ENCODE data around the gene PAPPA2.

The PAPPA2 gene

DNA sequence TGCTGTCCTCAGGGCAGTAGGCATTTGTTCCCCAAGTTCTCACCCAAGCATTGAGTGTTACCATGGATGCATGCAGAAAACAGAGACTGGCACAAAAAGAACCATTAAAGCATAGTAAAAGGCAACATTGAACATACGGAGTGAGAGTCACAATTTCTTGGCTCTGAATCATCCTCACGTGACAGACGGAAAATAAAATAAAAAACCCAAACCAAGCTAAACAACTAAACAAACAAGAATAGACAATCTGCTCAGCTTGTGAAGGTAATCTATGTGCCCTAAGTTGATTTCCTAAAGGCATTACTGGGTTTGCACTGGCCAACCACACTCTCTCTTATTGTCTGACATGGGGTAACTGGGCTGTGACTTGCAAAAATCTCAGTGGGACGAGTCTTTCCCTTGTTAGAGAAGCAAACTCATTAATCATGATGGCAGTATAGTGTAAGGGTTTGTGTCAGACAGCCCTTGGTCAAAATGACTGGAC, 395.5 kb downstream of the PAPPA2 start:
- no peak for DNase-seq (ENCODE audit: low read depth, low spot score)
- CTCF ChIA-PET, result no interaction called here
- H3K4me3 ChIP-seq (ENCODE audit: low read depth, low read length), result no peak overlapping the region
- POLR2A ChIA-PET, result no interaction called here
- TF ChIP-seq, protein P1, sequence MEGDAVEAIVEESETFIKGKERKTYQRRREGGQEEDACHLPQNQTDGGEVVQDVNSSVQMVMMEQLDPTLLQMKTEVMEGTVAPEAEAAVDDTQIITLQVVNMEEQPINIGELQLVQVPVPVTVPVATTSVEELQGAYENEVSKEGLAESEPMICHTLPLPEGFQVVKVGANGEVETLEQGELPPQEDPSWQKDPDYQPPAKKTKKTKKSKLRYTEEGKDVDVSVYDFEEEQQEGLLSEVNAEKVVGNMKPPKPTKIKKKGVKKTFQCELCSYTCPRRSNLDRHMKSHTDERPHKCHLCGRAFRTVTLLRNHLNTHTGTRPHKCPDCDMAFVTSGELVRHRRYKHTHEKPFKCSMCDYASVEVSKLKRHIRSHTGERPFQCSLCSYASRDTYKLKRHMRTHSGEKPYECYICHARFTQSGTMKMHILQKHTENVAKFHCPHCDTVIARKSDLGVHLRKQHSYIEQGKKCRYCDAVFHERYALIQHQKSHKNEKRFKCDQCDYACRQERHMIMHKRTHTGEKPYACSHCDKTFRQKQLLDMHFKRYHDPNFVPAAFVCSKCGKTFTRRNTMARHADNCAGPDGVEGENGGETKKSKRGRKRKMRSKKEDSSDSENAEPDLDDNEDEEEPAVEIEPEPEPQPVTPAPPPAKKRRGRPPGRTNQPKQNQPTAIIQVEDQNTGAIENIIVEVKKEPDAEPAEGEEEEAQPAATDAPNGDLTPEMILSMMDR (IDR thresholded peaks at IDR 0.05; ENCODE audit: insufficient read depth, low read length, missing control alignments), result no peak

- no peak overlapping the region for H3K4me3 ChIP-seq (ENCODE audit: low read depth, low read length)
- ChIA-PET POLR2A (no interaction called here), CTCF (no interaction called here)
- DNase-seq (ENCODE audit: low read depth, low spot score), result no peak
- TF ChIP-seq, protein P1 (IDR thresholded peaks at IDR 0.05; ENCODE audit: insufficient read depth, low read length, missing control alignments), result no peak
These were observed 400.6 kb downstream of the PAPPA2 start for GRCh38 chr1:176863613-176864012.

- CTCF ChIA-PET, result no interaction called here
These were observed 401.2 kb downstream of the PAPPA2 start for GRCh38 chr1:176864211-176864610.

DNA sequence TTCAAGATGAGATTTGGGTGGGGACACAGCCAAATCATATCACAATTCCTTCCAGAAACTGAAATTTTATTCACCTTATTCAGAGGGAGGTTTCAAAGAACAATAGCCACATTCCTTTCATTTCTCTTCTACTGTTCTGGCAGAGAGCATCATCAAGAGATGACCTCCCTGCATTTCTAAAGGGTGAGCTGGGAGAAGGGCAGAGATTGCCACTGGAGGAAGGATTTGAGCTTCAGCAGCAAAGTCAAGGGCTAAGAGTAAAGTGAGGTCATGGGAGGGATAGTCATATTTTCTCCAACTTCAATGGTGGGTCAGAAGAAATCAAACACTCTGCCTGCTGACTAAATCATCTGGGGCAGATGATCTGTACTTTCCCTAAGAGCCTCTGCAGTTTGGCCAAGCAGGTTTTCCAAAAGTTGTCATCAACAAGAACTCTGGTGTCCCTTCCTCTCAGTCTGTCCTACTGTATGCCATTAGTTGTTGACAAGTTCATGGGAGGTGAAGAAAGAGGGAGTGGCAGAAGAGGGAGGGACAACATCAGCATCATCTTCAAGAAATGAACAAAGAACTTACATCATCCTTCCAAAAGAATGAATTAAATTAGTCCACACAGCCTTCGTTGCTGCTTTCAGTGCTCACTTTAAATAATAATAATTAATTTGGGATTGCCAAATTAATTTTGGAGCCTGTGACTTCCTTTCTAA, 403.2 kb downstream of the PAPPA2 start:
- no peak for DNase-seq (ENCODE audit: low read depth, low spot score)
- POLR2A ChIA-PET, result no interaction called here
- TF ChIP-seq, protein P1 (IDR thresholded peaks at IDR 0.05; ENCODE audit: insufficient read depth, low read length, missing control alignments), result no peak

More at GRCh38 chr1:176864211-176864610, 401.2 kb downstream of the PAPPA2 start:
- TF ChIP-seq, protein P1 (IDR thresholded peaks at IDR 0.05; ENCODE audit: insufficient read depth, low read length, missing control alignments), result no peak
- POLR2A ChIA-PET, result no interaction called here
- no peak for DNase-seq (ENCODE audit: low read depth, low spot score)
- H3K4me3 ChIP-seq (ENCODE audit: low read depth, low read length), result no peak overlapping the region

DNA sequence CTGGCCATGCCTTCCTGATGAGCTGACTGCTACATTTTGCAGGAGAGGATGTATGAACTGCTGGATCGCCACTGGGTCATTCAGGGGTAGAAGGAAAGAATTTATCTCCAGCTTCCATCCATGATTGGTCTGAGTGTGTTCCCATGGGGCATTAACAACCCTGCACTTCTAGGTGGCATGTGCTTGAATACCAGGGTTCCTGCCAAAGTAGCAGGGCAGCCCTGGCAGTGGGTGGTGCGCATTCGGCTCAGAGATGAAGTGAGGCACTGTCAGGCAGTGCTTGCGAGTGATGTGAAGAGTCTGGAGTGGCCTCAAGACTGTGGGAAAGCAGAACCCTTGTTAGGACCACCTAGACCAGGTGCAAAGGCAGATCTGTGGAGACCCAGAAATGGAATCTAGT, 406.6 kb downstream of the PAPPA2 start:
- DNase-seq (ENCODE audit: low read depth, low spot score), result no peak
- TF ChIP-seq, protein P1 (IDR thresholded peaks at IDR 0.05; ENCODE audit: insufficient read depth, low read length, missing control alignments), result no peak
- POLR2A ChIA-PET, result no interaction called here
- H3K4me3 ChIP-seq (ENCODE audit: low read depth, low read length), result no peak overlapping the region
- CTCF ChIA-PET, result interaction anchor here (1.5 kb wide), 1 partner anchor 11 kb away, joined by 3 read pairs; no protein-coding TSS in a partner anchor

More for the DNA sequence above, 403.2 kb downstream of the PAPPA2 start:
- H3K4me3 ChIP-seq (ENCODE audit: low read depth, low read length), result no peak overlapping the region
- CTCF ChIA-PET, result no interaction called here

DNA sequence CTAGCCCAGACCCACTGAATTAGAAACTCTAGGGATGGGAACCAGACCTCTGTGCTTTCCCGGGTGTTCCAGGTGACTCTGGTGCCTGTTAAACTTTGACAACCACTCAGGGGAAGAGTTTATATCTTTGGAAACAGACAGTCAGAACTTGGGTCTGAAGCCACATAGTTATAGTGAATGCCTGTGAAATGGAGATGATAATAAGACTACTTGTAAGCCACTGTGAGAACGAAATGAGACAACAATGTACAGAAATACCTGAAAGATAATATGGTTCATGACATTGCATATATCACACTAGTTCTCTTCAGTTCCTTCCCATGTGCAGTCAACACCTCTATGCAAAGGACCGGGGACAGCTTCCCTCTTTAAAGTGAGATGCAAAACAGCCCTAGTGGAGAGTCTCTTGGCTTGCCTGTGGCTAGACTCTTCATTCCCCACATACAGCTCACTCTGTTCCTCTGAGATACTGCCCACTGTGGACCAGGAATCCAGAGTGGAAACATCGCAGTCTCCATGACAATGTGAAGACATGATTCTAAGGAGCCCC, 414.1 kb downstream of the PAPPA2 start:
- TF ChIP-seq, protein P1 (IDR thresholded peaks at IDR 0.05; ENCODE audit: insufficient read depth, low read length, missing control alignments), result no peak
- ChIA-PET CTCF (no interaction called here), POLR2A (no interaction called here)
- DNase-seq (ENCODE audit: low read depth, low spot score), result no peak
- H3K4me3 ChIP-seq (ENCODE audit: low read depth, low read length), result no peak overlapping the region

Data from AG04449 (cell line).